K562 (cell line): ENCODE results near the gene LCNL1.

ENCODE experiments used
- BCL6 ChIP-seq: fragments of 250-450 bp; sonication (Bioruptor Pico); IDR thresholded peaks from 2 replicates; pipeline ENCODE4 v1.4.0; 2020
- EP300 ChIP-seq: IDR thresholded peaks from 2 replicates; pipeline ENCODE4 v1.6.1; 2012; ENCODE audit warnings: low read length, improper control_type of control experiment
- GABPA ChIP-seq: fragments of 200-800 bp; sonication (Bioruptor generic); conservative IDR thresholded peaks from 2 replicates; pipeline ENCODE4 v1.6.1; 2016; ENCODE audit warnings: low read depth, missing genetic modification characterization, missing compliant biosample characterization
- KAT7 ChIP-seq: sonication (generic); formaldehyde crosslinking; IDR thresholded peaks from 2 replicates; pipeline ENCODE4 v1.8.0; 2022; ENCODE audit warnings: missing genetic modification reagents, mild to moderate bottlenecking, borderline replicate concordance
- MAFK ChIP-seq: IDR thresholded peaks from 2 replicates; pipeline ENCODE4 v1.6.1; 2011; ENCODE audit warnings: low read length, improper control_type of control experiment
- POLR2H ChIP-seq: IDR thresholded peaks from 2 replicates; pipeline ENCODE4 v1.6.1; 2016; ENCODE audit warnings: missing genetic modification characterization, low read depth, mild to moderate bottlenecking, control low read depth, missing compliant biosample characterization, moderate library complexity
- PPARD ChIP-seq: fragments of 250-450 bp; sonication (Bioruptor Pico); IDR thresholded peaks from 2 replicates; pipeline ENCODE4 v1.8.0; 2022; ENCODE audit warnings: inconsistent platforms, mild to moderate bottlenecking, moderate library complexity
- SPI1 ChIP-seq: IDR thresholded peaks from 2 replicates; pipeline ENCODE4 v1.6.1; 2011; ENCODE audit warnings: low read depth, low read length, control low read depth, borderline replicate concordance
- SRSF9 ChIP-seq: fragments of 200-400 bp; formaldehyde crosslinking; IDR thresholded peaks from 2 replicates; pipeline ENCODE4 v1.6.1; 2017; ENCODE audit warnings: low read depth, low read length, borderline replicate concordance
- TARDBP ChIP-seq: fragments of 450-650 bp; IDR thresholded peaks from 2 replicates; pipeline ENCODE4 v1.6.1; 2016
- TF ChIP-seq, protein P1 (sequence below), 3 experiments: IDR thresholded peaks in 2 of 3; conservative IDR thresholded peaks in 1 of 3; 2 replicates each; pipeline ENCODE4 v1.5.1; 2011 to 2012; ENCODE audit warnings: low read length in 3 of 3, mild to moderate bottlenecking in 3 of 3, control low read depth in 2 of 3, improper control_type of control experiment in 1 of 3, inconsistent platforms in 1 of 3, low read depth in 1 of 3, mixed read lengths in 1 of 3, moderate library complexity in 1 of 3; ENCODE audit not compliant: insufficient read depth in 2 of 3
- TF ChIP-seq, protein P2 (sequence below): sonication (generic); formaldehyde crosslinking; IDR thresholded peaks from 2 replicates; pipeline ENCODE4 v1.8.1; 2023; ENCODE audit warnings: mild to moderate bottlenecking, missing genetic modification reagents
- TF ChIP-seq, protein P3 (sequence below): sonication (generic); formaldehyde crosslinking; IDR thresholded peaks from 2 replicates; pipeline ENCODE4 v1.5.0; 2020; ENCODE audit warnings: missing genetic modification reagents
- TF ChIP-seq, protein P4 (sequence below): fragments of 250-450 bp; sonication (Bioruptor Pico); IDR thresholded peaks from 2 replicates; pipeline ENCODE4 v1.5.0; 2021; ENCODE audit warnings: mild to moderate bottlenecking, borderline replicate concordance

DNA sequence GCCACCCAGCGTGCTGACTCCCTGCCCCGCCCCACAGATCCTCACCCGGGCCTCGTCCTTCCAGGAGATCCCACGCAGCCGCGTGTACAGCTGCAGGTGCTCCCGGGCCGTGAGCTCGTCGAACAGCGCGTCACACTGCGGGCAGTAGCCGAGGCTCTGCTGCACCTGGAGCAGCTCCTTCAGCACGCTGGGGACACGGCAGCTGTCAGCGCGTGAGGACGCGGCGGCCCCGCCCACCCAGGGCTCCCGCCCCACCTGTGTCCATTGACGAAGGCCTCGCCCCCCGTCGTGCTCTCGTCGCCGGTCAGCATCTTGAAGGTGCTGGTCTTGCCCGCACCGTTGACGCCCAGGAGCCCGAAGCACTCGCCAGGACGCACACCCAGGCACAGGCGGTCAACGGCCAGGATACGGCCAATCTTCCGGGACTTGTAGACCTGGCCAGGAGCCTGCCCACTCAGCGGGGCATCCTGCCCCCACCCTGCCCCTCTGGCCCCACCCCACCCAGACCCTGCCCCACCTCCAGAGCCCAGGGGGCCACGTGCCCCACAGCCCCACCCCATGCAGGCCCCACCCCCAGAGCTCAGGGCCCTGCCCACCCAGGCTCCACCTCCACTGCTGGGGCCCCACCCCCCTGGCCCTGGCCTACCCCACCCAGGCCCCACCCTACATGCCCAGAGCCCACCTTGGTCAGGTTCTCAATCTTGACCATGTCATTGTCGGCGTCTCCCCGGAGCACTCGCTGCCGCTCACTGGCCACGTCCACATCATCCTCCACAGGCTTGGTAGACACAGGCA is 27.3 kb downstream of the LCNL1 start:
- TF ChIP-seq, protein P1, sequence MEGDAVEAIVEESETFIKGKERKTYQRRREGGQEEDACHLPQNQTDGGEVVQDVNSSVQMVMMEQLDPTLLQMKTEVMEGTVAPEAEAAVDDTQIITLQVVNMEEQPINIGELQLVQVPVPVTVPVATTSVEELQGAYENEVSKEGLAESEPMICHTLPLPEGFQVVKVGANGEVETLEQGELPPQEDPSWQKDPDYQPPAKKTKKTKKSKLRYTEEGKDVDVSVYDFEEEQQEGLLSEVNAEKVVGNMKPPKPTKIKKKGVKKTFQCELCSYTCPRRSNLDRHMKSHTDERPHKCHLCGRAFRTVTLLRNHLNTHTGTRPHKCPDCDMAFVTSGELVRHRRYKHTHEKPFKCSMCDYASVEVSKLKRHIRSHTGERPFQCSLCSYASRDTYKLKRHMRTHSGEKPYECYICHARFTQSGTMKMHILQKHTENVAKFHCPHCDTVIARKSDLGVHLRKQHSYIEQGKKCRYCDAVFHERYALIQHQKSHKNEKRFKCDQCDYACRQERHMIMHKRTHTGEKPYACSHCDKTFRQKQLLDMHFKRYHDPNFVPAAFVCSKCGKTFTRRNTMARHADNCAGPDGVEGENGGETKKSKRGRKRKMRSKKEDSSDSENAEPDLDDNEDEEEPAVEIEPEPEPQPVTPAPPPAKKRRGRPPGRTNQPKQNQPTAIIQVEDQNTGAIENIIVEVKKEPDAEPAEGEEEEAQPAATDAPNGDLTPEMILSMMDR (IDR thresholded peaks at IDR 0.05 in 2 of 3, conservative IDR thresholded peaks at IDR 0.05 in 1 of 3; ENCODE audit: insufficient read depth in 2 of 3, low read depth in 1 of 3, low read length in 3 of 3): no peak
- TF ChIP-seq, protein P2, sequence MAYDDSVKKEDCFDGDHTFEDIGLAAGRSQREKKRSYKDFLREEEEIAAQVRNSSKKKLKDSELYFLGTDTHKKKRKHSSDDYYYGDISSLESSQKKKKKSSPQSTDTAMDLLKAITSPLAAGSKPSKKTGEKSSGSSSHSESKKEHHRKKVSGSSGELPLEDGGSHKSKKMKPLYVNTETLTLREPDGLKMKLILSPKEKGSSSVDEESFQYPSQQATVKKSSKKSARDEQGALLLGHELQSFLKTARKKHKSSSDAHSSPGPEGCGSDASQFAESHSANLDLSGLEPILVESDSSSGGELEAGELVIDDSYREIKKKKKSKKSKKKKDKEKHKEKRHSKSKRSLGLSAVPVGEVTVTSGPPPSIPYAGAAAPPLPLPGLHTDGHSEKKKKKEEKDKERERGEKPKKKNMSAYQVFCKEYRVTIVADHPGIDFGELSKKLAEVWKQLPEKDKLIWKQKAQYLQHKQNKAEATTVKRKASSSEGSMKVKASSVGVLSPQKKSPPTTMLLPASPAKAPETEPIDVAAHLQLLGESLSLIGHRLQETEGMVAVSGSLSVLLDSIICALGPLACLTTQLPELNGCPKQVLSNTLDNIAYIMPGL: no peak
- TF ChIP-seq POLR2H: no peak
- TF ChIP-seq SRSF9: no peak
- no peak for TF ChIP-seq PPARD (CRISPR knock-in tag)
- TF ChIP-seq BCL6 (CRISPR knock-in tag): no peak
- TF ChIP-seq, protein P3, sequence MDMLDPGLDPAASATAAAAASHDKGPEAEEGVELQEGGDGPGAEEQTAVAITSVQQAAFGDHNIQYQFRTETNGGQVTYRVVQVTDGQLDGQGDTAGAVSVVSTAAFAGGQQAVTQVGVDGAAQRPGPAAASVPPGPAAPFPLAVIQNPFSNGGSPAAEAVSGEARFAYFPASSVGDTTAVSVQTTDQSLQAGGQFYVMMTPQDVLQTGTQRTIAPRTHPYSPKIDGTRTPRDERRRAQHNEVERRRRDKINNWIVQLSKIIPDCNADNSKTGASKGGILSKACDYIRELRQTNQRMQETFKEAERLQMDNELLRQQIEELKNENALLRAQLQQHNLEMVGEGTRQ (CRISPR knock-in tag): peak; percentile 18; the same call in 1 of the 2 replicates
- no peak for TF ChIP-seq SPI1
- no peak for TF ChIP-seq MAFK
- no peak for TF ChIP-seq EP300
- no peak for TF ChIP-seq GABPA (tag)
- TF ChIP-seq, protein P4, sequence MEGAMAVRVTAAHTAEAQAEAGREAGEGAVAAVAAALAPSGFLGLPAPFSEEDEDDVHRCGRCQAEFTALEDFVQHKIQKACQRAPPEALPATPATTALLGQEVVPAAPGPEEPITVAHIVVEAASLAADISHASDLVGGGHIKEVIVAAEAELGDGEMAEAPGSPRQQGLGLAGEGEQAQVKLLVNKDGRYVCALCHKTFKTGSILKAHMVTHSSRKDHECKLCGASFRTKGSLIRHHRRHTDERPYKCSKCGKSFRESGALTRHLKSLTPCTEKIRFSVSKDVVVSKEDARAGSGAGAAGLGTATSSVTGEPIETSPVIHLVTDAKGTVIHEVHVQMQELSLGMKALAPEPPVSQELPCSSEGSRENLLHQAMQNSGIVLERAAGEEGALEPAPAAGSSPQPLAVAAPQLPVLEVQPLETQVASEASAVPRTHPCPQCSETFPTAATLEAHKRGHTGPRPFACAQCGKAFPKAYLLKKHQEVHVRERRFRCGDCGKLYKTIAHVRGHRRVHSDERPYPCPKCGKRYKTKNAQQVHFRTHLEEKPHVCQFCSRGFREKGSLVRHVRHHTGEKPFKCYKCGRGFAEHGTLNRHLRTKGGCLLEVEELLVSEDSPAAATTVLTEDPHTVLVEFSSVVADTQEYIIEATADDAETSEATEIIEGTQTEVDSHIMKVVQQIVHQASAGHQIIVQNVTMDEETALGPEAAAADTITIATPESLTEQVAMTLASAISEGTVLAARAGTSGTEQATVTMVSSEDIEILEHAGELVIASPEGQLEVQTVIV (CRISPR knock-in tag): no peak
- no peak for TF ChIP-seq TARDBP
- TF ChIP-seq KAT7 (CRISPR knock-in tag): no peak
